ENCODE results near the gene PALM2AKAP2. TPM values are rescaled to one million over a fixed set of nuclear protein-coding genes. Genes with fewer than 3 reads are reported as not detected.

The PALM2AKAP2 gene
- total RNA-seq, 4 donors from 2014 or later: 28.4 to 59.9 (median 48.7) TPM

DNA sequence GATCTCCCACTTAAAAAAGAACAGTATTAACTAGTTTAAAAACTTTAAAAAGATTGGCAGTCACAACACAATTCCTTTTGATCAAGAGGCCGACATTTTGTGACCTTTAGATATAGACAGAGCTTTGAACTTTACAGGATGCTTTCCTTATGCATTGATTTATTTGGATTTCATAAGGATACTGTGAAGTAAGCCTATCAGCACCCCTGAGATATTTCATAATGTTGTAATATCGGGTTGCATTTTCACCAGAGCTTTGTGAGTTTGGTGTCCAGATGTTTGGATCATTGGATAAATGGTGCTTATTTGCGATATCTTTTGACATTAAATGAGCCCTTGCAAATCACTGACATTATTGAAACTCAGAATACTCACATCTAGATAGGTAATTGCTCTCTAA lies 7.7 kb downstream of the PALM2AKAP2 start:
- TF ChIP-seq CTCF (IDR thresholded peaks at IDR 0.05; ENCODE audit: low read depth): no peak

DNA sequence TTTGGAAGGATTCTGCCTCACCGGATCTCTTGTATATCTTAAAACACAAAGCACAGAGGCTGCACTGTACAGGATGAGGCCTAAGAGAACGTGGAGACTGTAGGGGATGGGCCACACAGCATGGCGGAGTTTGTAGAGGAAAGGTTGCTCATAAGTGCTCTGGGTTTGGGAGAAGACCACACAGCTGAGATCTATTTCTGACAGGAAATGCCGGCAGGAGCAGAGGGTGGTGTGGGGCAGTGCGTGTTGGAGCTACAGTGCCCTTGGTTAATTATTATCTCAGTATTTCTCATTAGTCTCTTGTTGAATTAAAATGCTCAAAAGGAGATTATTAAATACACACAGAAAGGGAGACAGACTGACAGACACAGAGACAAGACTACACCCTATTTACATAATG lies 9.6 kb downstream of the PALM2AKAP2 start:
- no peak for TF ChIP-seq CTCF (IDR thresholded peaks at IDR 0.05; ENCODE audit: low read depth)

DNA sequence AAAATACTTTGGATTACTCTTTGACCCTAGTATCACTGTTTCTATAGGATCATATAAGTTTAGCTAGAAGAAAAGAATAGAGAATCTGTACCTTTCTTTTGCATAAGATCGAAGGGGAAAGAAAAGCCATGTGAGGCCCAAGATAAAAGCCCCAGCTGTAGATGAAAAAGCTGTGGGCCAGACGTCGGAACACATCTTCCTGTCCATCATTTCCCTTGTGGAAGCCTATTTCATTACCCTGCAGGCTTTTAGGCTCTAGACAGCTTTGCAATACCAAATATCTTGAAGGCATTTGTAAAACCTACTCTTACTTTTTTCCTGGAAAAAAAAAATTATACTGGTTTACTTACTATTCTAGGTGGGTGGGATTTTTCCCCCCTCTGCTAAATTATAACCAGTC lies 10.0 kb downstream of the PALM2AKAP2 start:
- no peak for TF ChIP-seq CTCF (IDR thresholded peaks at IDR 0.05; ENCODE audit: low read depth)

GRCh38 chr9:109791003-109791677 lies 11.1 kb downstream of the PALM2AKAP2 start:
- TF ChIP-seq CTCF (IDR thresholded peaks at IDR 0.05; ENCODE audit: low read depth): no peak

GRCh38 chr9:109791747-109792146 lies 11.7 kb downstream of the PALM2AKAP2 start:
- no peak for TF ChIP-seq CTCF (IDR thresholded peaks at IDR 0.05; ENCODE audit: low read depth)

- no peak for TF ChIP-seq CTCF (IDR thresholded peaks at IDR 0.05; ENCODE audit: low read depth)
These were observed 13.1 kb downstream of the PALM2AKAP2 start for GRCh38 chr9:109792951-109793546.

- TF ChIP-seq CTCF (IDR thresholded peaks at IDR 0.05; ENCODE audit: low read depth): no peak
These were observed 13.9 kb downstream of the PALM2AKAP2 start for GRCh38 chr9:109793921-109794320.
